GM19324 (cell line): ENCODE results near the gene MRPL1.

ENCODE experiments used
- ATAC-seq: cut with Tn5 transposase; IDR thresholded peaks from one replicate; pipeline ENCODE4 v1.9.1; 2021; ENCODE audit warnings: mild to moderate bottlenecking, moderate library complexity; ENCODE audit not compliant: unreplicated experiment, low FRiP score

The MRPL1 gene

DNA sequence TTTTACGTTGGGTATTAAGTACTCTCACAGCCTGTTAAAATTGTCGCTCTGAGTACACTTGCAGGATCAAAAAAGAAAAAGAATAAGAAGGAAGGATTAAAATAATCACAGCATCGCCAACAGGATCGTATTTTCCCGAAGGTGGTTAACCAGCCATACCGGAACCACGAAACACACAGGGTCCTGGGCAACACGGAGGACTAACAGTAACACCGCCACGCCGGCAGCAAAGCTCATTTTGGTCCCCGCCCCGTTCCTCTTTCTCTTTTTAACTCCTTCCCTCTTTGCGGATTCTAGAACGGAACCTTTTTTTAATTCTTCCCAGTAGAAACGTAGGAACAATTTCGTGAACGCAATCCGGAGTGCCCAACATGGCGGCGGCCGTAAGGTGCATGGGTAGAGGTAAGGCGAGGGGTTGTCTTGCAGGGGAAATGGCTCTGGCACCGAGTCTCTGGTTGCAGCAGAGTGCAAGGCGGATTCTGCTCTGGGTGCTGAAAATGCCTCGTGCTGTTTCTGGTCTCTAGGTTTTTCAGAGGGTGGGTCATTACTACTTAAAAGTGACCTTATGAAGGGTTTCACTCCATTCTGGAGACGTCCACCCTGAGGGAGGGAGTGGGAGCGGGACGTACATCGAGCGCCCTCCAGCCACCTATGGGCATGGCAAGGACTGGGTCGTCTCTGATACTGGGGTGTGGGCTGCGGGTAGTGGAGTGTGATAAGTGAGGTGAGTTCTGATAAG, at the start of gene MRPL1:
Gene MRPL1, plus strand, starts transcription at position 353 of the 739 bp plus-strand sequence. Its CDS starts 19 bp downstream, at position 372.
- peak; percentile 86 for ATAC-seq

DNA sequence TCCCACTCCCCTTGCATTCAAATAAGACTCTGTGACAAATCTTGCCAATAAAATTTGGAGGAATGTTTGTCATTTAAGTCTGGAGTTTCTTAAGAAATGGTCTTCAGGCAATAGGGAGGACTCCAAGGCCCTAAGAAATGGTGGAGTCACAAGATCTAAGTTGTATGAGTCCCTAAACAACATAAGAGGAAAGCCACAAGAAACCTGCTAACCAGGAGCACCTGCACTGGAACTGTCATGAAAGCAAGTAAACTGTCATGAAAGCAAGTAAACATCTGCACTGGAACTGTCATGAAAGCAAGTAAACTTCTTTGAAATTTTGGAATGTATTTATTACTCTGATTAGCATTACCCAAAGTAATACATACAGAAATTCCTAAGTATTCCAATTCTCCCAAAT, 47.0 kb upstream of the MRPL1 start:
- no peak for ATAC-seq

DNA sequence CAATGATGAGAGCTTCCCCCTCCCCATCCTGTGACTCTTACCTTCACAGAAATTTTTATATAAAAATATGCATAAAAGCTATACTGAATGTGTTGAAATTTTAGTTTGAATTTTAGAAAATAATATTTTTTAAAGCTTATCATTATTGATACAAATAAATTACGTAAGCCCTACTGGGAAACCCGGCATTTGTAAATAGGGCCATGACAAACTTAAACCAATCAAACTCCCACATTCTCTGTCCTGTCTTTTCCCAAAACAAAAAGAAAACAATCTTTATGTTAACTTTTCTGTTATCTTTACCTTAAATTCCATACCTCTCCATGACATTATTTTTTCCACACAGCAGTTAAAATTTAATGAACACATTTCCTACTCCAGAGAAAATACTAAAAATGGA, 46.1 kb upstream of the MRPL1 start:
- ATAC-seq = no peak

DNA sequence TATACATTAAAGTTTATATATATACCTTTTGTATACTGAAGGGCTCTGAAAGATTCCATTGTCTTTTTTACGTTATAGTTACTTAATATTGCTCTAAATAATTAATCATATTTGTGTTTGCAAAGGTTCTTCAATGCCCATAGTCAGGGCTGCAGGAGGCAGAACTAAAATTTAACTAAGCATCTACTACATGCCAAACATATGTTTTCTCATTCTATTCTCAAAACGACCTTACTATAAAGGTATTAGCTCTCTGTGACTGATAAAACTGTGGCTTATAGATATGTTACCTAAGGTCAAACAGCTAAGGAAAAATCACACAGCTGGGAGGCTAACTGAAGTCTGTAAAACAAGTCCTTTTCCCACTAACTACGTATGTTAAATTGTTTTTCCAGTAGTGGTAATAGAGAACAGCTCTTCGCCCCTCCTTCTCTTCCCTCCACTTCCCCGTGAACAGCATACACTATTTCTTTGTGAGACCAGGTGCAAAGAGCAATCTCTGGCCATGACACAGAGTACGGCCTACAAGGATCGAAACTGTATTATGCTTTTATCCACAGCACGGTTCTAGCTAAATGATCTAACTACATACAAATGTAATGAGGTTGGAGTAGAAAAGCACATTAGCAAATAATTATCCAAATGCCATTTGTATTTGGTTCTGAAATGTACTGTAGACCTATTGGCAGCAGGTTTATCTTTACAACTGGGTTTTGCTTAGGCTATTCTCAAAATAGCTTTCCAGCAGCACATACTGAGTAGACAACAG, 45.1 kb upstream of the MRPL1 start:
- ATAC-seq = no peak

DNA sequence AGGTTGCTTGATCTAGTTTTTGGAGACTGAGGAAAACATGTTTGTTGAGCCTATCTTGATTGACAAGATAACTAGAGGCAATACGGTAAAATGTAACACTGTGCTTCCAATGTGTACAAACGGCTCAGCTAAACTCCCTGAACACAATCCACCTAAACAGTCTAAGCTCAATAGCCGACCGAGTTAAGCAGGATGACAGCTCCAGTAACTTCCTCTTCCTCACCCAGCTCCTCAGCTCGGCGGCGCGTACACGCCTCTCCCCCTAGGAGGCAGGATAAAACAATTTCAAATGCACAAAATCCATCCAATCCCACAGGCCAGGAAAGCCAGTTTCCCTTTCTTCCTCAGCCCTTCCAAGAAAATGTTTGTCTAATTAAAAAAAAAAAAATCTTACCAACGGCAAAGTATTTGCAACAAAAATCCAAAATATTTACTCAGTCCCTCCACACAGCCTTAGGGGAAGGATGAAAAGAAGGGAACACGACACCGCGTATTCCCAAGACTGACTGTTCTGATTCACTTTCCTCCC, 44.5 kb upstream of the MRPL1 start:
- ATAC-seq = peak; percentile 21

DNA sequence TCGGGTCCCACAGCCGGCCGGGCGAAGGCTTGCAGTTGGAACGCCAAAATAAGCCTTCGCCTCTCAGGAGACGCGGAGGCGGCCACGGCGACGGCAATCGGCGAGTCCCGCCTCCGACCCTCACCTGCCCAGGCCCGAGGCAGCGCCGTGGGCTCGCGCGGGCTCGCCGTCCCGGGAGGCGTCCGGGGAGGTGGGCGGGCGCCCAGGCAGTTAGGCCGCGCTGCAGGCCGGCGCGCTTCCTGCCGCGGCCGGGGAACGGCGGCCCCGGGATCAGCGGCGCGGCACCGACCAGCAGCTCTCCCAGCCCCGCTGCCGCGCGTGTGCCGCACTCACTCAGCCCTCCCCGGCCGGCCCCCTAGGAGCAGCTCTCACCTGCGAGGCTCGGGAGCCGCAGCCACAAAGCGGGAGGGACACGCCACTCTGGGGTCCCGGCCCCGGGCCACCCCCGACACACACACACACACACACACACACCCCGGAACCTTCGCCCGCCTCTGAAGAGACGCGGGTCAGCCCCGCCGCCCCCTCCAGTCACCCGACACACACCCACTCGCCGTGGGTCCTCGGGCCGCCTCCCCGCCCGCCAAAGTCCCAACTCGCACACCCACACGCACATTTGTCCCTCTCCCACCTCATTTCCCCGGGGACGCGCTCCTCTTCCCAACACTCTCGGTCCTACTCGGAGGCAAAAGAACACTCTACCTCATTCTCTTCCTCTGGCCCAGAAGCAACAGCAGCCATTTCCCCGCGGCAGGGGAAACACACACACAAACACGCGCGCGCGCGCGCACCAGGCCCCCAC, 43.8 kb upstream of the MRPL1 start, which contains the start of gene CNOT6L:
Gene CNOT6L, minus strand, starts transcription at position 767 of the 802 bp plus-strand sequence. Its CDS starts 60 bp downstream, at position 707.
- ATAC-seq = peak; percentile 40

DNA sequence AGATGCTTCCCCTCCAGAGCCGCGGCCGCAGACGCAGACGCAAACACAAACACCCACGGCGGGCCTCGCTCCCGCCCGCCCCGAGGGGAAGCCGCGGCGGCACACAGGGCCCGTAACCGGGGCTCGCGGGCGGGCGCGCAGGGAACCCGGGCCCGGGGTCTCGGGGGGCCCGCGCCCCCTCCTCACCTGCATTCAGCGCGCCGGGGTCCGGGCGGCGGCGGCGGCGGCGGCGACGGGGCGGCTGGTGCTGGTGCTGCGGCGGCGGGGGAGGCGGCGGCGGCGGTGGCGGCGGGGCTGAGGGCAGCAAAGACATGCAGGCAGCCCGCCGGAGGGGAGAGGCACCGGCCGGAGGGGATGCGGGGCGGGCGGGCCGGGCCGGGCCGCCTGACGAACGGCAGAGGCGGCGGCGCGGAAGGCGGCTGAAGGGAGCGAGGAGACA, 43.2 kb upstream of the MRPL1 start:
- ATAC-seq = peak; percentile 25

DNA sequence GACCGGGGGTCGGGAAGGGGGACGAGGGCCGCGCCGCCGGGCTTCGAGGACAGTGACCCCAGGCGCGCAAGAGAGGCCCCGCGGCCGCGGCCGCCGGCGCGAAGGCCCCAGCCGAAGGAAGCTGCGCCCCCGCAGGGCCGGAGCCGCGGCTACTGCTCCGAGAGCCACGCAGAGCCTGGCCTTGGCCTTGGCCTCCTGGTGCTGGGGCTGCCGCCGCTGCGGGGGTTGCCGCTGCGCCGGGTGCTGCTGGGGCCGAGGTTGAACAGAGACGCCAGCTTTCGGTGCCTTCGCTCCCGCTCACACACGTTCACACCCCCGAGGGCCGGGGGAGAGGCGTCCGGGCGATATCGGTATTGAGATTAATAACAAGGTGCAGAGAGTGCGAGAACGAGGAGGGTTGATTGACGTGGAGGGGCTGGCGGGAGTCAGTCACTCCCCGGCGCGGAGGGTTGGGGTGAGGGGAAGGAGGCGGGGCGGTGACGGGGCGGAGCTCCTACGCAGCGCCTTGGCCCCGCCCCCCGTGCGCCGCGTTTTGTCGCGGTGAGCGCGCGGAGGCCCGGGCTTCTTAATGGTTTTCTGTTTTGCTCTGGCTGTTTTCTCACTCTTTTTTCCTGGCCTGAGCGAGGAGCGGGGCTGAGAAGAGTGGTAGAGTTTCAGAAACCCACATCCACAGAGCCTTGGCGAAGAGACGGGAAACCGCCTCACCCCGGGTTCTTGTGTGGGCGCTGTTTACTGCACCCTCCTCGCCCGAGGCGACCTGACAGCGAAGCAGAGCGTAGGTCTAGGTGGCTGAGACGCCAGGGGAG, 42.6 kb upstream of the MRPL1 start:
- ATAC-seq = peak; percentile 75

DNA sequence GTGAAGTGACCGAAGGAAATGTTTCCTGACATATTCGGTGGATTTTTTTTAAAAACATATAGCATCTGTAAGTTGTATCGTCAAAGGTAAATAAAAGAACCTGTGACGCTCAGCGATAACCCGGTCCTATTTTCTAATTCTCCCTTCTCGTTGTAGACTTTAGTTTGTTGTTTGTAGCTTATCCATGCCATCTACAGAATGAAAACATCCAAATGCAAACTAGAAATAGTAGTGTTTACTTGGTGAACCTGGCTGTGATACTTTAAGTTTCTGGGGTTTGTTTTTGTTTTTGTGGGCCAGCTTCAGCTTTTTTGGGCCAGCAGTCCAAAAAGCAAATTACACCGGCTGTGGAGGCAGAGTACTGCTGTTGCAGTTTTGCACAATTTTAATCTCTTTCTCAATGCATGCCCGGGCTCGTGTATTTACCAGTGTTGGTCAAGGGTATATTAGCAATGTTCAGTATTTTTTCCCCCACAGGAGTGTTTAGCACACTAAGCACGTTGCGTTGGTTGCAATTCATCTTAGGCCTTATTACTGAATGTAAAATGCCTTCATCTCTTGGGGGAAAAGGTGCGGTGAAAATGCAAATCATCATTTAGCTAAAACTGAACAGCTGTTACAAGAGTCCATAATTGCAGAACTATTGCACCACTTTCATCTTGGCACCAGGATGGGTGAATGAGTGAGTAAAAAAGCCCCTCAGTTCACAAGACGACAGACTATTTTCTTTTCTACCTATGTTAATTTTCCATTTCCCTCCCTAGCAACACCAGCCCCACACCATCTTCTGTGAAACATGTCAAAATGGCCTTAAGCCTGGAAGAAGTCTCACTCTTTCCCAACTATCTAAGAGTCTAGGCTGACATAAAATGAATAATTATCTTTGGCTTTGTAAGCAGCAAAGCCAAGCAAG, 41.7 kb upstream of the MRPL1 start:
- no peak for ATAC-seq

DNA sequence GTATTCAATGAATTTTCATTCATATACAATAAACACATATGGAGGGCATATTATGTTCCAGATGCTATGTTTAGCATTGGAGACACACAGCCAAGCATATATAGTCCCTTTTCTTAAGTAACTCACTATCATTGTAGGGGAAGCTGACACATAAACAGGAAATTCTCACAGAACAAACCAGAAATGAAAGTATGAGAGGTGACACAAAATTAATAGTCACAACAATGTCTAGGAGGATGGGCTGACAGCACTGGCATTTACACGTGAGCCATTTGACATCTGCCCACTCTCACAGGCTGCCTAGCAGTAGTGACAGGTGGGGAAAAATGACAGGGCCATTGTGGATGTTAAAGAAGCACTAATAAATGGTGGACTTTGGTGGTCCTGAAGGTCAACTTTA, 40.9 kb upstream of the MRPL1 start:
- no peak for ATAC-seq

DNA sequence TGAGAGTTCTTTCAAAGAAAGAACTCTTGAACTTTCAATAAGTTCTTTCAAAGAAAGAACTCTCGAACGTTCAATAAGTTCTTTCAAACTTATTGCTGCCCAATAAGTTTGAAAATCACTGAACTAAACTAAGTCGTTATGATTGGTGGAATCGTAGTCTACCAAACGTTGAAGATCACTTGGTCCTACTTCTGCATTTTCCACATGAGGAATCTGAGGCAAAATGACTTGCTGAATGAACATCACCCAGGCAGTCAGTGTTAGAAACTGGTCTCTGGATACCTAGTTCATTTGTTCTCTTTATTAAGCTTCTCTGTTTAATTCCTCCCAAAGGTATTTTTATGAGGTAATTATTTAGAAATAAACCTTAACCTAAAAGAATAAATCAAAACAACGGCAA, 36.4 kb upstream of the MRPL1 start:
- ATAC-seq = no peak

DNA sequence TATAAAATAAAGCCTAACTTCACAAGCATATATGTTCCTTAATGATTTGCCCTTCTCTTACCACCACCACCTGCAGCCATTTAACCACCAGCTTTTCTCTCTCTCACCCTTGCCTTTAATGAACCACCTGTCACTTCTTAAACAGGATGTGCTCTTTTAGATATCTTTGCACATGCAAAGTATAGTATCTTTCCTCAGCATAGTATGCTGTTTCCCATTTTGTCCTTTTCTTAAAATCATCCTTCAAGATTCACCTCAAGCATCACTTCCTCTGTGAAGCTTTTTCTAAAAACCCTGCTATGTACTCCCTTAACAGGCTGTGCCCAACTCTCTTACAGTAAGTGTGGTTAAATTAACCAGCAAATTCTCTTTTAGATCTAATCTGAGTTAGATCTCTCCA, 35.3 kb upstream of the MRPL1 start:
- ATAC-seq = peak; percentile 84

DNA sequence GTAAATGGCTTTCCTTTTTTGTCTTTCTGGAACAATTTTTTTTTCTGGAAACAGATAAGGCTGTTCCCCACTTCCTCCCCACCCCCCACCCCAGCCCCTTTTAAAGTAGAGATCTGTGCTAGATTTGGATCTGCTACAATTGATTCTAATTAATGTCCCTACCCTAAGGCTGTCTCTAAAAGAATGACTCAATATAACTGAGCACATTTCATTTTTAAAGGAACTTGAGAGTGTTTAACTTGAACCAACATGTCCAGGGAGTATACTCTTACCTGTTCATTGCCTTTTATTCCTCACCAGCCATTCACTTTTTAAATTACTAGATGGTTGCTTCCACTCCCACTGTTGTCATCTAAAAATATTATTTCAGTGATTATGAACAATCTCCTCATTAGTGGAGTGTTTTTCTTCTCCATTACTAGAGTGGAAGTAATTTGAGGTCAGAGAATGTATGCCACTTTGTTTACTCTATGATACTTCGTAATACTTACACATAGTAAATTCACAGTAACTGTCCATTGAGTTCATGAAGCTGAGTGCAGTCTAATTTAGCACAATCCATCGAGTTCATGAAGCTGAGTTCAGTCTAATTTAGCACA, 29.4 kb upstream of the MRPL1 start:
- ATAC-seq = no peak

DNA sequence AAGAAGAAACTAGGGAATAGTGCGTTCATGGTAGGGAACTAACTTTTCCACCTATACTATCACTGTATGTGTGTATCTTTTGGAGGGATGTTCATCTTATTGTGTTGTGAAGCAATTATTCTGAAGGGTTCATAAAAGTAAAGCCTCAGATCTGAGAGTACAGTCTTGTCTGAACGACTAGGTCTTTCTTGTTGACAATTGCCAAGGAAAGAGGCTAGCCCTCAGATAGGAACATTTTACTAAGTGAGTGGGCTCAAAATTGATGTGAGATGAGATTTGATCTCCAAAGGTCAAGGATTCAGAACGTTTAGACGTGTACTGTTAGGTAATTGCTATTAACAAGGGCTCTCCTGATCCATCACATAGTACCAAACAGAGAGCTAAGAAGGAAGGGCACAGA, 28.2 kb upstream of the MRPL1 start:
- no peak for ATAC-seq

DNA sequence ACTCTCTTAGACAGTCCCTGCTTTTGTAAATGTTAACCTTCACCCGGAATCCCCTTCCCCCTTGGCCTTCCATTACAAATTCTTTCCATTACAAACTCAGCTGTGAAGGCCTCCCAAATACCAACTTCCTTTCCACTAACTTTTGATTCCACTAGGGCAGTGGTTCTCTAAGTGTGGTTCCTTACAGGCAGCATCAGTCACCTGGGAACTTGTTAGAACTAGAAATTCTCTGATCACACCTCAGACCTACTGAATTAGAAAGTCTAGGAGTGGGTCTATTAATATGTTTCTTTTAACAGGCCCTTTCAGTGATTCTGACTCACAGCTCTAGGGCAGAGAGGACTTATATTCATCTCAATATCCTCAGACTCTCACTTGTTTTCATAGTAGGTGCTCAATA, 19.0 kb upstream of the MRPL1 start:
- no peak for ATAC-seq

DNA sequence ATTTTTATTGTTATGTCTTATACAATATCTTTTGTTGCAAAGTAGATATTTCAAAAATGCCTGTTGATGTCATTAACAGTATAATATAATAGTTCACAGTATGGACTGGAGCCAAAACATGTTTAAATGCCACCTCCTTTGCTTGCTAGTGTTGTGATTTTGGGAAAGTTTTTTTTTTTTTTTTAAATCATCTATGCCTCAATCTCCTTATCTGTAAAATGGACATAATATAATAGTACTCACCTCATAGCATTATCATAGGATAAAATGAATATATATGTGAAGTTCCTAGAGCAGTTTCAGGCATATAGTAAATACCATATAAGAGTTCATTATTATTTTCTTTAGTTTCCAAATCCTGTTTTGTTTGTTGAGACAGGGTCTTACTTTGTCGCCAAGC, 18.3 kb upstream of the MRPL1 start:
- no peak for ATAC-seq

DNA sequence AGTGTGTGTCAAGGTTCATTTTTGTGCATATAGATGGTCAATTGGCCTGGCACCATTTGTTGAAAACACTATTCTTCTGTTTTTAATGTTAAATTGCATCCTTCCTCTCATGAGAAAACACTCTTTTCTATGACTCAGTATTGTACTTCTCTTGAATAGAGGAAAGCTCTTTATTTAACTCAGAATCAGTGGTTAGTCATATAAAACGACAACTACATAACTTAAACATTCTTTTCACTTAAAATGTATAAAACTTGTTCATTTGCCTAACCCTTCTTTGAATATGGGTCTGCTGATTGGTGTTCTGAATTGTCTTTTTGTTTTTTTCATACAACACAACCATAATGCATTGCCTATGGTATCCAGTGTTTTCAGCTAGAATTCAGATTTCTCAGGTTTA, 17.2 kb upstream of the MRPL1 start:
- ATAC-seq = no peak

DNA sequence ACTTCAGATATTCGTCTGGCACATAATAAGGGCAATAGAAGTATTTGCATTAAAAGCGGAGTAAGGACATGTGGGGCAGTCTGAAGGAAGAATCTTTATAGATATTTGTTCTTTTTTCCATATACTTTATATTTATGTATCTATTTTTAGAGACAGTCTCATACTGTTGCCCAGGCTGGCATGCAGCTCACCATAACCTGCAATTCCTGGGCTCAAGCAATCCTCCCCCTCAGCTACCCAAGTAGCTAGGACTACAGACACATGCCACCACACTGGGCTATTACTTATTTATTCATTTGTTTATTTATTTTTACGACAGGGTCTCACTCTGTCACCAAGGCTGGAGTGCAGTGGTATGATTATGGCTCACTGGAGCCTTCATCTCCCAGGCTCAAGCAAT, 16.7 kb upstream of the MRPL1 start:
- ATAC-seq = no peak

DNA sequence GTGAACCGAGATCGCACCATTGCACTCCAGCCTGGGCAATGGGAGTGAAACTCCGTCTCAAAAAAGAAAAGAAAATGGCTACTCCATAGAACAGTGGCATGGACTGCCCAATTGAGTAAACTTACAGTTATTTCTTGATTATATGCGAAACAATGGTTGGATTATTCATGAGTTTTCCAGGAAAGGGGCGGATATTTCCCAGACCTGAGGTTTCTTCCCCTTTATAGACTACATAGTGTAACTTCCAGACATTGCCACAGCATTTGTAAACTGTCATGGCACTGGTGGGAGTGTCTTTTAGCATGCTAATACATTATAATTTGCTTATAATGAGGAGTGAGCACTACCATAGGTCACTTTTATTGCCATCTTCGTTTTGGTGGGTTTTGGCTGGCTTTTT, 14.1 kb upstream of the MRPL1 start:
- ATAC-seq = no peak
